Measurements from ENCODE around the gene EFCC1. TPM values are rescaled to one million over a fixed set of nuclear protein-coding genes. Genes with fewer than 3 reads are reported as not detected.

Gene EFCC1
- total and polyA plus RNA-seq, 2 of the 8 experiments (the other 6 are each of a cell fraction or from before 2014, with no cell fraction given): 0.14 to 0.37 TPM

DNA sequence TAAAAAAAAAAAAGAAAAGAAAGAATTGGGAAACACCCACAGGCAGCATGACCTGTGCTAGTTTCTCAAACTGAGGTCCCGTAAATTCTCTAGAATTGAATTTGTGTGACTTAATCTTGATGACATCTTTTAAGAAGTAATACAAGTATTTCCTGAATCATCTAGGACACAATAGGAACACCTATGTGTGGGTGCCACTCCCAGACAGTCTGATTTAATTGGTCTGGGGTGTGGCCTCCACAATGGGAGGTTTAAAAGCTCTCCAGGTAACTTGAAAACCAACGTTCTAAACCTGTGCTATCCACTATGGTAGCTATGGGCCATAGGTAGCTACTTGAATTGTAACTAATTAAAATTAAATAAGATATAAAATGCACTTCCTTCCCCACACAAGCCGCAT is 35.3 kb upstream of the EFCC1 start (continued):
- TF ChIP-seq SIN3A (conservative IDR thresholded peaks at IDR 0.05 in 1 of 2, IDR thresholded peaks at IDR 0.05 in 1 of 2; ENCODE audit: low read depth in 1 of 2, low read length in 2 of 2): no peak
- TF ChIP-seq, protein P1, sequence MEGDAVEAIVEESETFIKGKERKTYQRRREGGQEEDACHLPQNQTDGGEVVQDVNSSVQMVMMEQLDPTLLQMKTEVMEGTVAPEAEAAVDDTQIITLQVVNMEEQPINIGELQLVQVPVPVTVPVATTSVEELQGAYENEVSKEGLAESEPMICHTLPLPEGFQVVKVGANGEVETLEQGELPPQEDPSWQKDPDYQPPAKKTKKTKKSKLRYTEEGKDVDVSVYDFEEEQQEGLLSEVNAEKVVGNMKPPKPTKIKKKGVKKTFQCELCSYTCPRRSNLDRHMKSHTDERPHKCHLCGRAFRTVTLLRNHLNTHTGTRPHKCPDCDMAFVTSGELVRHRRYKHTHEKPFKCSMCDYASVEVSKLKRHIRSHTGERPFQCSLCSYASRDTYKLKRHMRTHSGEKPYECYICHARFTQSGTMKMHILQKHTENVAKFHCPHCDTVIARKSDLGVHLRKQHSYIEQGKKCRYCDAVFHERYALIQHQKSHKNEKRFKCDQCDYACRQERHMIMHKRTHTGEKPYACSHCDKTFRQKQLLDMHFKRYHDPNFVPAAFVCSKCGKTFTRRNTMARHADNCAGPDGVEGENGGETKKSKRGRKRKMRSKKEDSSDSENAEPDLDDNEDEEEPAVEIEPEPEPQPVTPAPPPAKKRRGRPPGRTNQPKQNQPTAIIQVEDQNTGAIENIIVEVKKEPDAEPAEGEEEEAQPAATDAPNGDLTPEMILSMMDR (IDR thresholded peaks at IDR 0.05; ENCODE audit: control extremely low read depth in 1 of 3, insufficient read depth in 1 of 3, low read depth in 1 of 3, low read length in 3 of 3): no peak
- no peak for TF ChIP-seq EZH2 (IDR thresholded peaks at IDR 0.05; ENCODE audit: low read depth, low read length, severe bottlenecking)
- no peak for TF ChIP-seq RNF2 (IDR thresholded peaks at IDR 0.05; ENCODE audit: borderline replicate concordance, low read depth, low read length, missing control alignments, poor library complexity, severe bottlenecking)
- TF ChIP-seq ZNF274 (IDR thresholded peaks at IDR 0.05; ENCODE audit: borderline replicate concordance, extremely low read depth, low read length): no peak
- TF ChIP-seq RFX5 (IDR thresholded peaks at IDR 0.05; ENCODE audit: borderline replicate concordance, low read depth, low read length): no peak
